ENCODE results near the gene ZNF407. TPM values are rescaled to one million over a fixed set of nuclear protein-coding genes. Genes with fewer than 3 reads are reported as not detected.
A peak's percentile ranks its signal among the peaks of the same experiment; 100 is the strongest.

ZNF407 gene
- total RNA-seq, 1 donor from 2014 or later, result 7.0 TPM

DNA sequence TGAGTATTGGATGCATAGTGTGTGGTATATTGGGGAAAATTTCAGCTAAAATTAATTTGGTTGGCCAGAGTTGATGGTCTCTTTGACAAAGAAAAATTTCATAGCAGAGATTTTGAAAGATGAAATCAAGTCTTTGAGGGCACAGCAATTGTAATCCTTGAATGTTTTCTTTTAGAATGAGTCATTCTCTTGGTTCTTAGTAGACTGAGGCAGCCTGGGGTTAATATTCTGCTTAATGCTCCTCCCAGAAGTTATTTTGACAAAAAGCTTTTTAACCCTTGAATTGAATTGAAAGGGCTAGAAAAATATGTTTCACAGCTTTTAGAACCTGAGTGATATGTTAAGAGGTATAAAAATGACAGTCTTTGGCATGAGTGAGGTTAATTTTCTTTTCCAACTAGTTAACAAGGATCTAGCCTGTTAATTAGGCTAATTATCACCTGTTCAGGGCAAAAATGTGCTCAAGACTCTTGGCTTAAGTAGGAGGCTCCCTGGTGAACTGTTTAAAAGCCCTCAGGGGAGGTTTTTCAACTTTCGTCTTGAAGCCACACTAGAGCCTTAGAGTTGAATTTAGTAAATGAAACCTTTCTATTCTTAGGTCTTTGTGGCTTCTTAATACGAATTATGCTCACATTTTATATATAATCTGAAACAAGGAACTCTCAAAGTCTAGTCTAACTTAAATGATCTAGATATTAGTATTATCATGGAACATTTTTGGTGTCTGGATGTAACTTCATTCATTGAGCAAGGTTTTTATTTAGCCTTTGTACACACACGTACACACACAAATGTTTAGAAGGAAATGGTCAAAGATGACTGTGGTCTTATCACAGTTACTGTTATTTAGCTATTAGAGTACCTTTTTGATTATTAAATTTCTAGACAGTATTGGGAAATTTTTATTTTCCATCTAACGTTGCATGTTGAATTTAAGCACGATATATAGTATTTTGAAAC is 272.5 kb downstream of the ZNF407 start:
- no peak for DNase-seq (ENCODE audit: low read depth)

GRCh38 chr18:74870950-74871349 is 273.3 kb downstream of the ZNF407 start:
- no peak for DNase-seq (ENCODE audit: low read depth)

GRCh38 chr18:74873629-74874028 is 276.0 kb downstream of the ZNF407 start:
- no peak for DNase-seq (ENCODE audit: low read depth)

DNA sequence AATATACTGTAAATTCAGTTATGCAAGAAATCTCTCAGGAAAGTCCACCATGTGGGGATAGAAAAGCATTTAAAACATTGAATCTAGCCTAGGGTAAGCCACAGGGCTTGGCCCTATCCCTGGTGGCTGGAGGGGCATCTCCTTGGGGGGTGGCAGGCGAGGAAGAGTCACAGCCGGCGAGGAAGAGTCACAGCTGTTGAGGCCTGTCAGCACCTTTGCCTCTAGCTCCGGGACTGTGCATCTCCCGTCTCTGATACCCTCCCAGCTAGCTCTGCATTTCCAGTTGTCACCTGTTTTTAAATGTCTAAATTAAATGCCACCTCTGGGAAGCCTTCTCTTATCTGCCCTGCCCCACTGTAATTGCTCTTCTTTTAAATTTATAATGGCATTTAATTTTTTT is 276.7 kb downstream of the ZNF407 start:
- no peak for DNase-seq (ENCODE audit: low read depth)

GRCh38 chr18:74876630-74877243 is 279.1 kb downstream of the ZNF407 start:
- no peak for DNase-seq (ENCODE audit: low read depth)

DNA sequence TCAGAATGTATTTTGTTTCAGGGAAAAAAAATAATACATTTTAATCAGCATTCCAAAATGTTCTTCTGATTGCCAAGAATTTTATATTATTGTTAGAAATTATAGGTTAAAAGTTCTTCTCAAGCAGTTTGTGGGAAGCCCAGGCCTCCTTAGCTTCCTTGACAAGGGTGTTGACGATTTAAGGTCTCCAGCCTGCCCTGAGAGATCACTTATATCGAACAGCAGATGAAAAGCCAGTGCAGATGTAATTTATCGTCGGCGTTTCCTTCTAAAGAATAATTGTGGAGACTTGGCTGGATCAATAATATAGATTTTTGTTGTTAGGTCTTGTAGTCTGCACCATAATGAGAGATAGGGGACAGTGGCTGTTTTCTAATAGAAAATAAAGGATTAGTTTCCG is 280.6 kb downstream of the ZNF407 start:
- DNase-seq (ENCODE audit: low read depth), result no peak

DNA sequence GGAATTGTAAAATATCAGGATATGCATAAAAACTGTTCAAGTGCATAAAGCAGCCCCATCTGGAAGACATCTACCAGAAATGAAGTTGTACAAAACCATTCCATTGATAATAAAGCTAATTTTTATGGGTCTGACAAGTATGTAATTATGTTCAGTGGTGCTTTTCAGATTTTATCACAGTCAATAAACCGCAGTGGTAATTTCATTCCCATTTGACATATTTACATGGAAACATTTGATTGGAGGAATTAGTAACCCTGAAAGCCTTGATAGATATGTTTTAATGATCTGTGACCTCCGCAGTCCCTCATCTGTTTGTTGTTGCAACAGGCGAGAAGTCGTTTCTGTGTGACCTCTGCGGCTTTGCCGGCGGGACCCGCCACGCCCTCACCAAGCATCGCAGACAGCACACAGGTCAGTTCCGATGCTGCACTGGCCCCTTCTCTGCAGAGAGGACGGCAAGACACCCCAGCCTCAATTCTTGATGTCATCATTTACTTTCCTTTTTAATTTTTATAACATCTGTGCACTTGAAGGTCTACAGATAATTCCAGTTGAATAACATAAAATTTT is 283.1 kb downstream of the ZNF407 start:
- no peak for DNase-seq (ENCODE audit: low read depth)

DNA sequence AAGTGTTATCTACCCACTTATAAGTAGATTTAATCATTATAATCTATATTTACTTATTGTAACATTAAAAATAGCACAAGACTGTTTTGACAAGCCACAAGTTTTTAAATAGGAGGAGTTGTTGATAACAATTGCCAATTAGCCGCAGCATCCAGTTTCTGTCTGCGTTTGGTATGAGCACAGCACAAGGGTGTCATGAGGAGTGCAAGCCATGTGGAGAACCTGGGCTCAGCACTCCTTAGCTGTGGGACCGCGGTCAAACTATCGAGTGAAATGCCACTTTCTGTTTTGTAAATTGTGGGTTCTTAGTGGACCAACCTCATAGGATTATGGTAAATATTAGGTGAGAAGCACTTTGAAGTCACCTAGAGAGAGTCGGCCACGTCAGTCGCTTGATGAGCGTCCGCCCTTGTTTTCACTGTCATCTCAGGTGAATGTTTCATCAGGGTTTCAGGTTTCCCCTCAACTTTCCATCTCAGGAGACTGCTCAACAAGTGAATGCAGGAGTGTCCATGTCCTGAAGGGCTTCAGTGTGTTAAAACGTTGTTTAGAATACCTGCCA is 294.5 kb downstream of the ZNF407 start:
- DNase-seq (ENCODE audit: low read depth), result no peak

DNA sequence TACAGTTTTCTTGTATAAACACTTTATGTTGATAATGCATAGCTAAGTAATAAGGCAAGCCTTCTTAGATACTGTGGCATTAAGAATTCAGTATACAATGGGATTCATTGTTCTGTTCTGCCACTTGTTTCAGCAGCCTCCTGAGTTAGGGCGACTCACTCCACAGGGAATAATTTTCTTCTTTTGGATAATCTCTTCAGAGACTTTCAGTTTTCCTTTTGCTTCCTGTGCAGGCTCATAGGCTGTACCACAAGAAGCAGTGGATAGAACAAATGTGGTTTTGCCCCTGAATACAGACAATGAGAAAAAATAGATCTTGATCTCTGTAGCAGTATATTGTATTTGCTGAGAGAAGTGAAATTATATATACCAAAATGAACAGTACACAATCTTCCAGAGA is 298.0 kb downstream of the ZNF407 start:
- DNase-seq (ENCODE audit: low read depth), result peak; percentile 42

DNA sequence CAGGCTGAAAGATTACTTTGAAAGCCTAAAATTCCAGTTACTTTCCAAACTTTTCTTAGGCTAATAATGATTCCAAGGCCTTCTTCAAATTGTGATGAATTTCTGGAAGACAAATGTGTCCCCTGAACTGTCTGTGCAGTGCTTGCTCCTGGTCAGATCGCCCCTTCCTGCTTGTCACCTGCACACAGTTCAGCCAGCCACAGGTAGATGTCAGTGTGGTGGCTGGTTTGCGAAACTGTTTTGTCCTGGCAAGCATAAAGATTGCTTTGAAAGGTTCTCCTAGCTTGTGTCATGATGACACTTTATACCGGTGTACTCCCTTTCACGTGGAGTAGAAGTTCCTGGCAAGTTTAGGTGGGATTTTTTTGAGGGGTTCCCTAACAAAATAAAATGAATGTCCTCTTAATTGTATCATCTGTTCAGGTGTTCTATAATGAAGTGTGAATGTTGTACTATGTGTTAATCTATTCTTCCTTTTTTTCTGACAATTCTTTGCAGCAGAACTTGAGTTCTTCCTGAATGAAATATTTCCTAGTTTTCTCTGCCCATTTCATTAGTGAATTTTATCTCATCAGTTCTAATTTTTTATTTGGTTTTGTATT is 298.8 kb downstream of the ZNF407 start:
- DNase-seq (ENCODE audit: low read depth), result peak; percentile 19

DNA sequence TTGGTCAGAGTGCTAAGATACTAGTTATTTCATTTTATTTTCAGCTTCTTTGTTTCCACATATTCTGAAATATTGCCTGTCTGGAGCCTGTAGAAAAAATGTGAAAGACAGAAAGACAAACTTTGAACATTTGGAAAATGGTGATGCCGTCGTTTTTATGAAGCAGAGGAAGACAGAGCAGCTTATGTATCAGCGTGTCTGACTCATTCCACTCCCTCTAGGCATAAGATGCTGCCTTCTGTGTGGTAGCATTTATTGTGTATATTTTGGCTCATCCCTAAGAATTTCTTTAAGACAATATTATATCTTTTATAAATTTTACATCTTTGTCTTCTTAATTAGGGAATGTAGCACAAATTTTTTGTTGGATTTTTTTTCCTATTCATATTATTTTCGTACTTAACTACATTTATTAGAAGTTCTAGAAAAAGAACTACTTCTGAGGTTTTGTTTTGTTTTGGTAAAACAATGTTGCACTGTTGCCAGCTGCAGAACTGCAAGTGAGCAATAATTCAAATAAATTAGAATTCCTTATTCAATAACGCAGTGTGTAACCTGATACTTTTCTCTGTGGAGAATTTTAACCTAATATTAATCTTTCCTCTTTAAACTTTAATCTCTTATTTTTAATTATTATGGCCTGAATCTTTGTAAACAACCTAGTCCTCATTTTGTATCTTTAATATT is 300.4 kb downstream of the ZNF407 start:
- no peak for DNase-seq (ENCODE audit: low read depth)

DNA sequence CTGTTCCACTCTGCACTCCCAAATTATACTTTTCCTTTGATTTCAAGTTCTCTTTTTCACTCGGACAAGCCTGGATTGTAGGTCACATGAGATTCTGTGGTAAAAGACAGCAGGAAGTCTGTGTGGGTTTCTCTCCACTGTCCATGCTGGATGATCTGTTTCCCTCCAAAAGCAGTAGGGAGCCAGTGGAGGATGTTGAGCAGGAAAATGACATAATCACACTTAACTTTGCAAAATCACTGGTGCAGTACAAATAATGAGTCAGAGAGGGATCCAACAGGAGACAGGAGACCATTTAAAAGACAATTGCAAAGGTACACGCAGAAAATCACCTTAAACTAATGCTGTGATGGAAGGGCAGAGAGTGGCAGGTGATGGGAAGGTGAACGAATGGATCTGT is 301.3 kb downstream of the ZNF407 start:
- DNase-seq (ENCODE audit: low read depth), result peak; percentile 36

- no peak for DNase-seq (ENCODE audit: low read depth)
Observed at GRCh38 chr18:74899554-74899953, 301.9 kb downstream of the ZNF407 start.

DNA sequence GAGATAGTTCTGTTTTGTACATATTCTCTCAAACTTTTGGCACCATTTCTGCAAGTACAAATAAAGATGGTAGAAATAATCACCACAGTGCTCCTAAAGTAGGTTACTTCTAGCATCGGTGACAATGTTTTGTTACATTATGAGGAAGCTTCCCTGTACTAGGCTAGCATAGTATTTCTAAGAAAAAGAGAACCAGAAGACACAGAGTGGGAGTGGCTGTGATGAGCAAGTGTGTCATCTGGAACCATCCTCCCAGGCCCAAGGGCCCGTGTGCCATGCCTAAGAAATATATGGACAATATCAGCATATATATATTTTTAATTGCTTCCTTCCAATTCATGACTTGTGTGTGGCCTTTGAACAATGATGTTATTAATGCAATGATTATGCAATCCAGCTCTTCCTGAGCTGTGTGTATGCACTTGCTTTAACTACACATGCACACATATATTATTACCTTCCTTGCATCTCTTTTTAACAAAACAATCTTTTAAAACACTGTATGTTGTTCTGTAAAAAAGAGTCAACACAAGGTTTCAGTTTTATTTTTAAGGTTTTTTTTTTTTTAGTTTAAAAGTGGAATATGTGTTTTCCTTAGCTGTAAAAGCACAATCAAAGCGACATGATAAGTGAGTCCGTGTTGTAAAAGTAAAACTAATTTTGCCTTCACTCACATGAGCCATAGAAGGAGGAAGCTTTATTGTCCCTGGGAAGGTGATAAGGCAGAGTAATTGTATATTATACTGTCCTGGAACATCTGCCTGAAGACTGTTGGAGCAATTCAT is 303.9 kb downstream of the ZNF407 start:
- no peak for DNase-seq (ENCODE audit: low read depth)

DNA sequence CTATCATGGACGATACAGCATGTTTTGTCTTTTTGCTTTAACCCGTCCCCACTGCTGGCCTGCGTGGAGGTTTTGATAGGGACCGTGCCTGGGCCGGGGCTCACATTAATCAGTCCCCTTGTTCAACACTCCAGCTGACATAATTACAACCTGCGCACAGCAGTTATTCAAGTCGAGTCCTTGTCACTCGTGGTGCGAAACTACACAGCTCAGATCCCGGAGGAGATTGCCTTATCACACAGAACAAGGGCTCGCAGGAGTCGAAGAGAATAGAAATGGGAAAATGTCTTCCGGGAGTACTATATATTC is 304.4 kb downstream of the ZNF407 start:
- no peak for DNase-seq (ENCODE audit: low read depth)

DNA sequence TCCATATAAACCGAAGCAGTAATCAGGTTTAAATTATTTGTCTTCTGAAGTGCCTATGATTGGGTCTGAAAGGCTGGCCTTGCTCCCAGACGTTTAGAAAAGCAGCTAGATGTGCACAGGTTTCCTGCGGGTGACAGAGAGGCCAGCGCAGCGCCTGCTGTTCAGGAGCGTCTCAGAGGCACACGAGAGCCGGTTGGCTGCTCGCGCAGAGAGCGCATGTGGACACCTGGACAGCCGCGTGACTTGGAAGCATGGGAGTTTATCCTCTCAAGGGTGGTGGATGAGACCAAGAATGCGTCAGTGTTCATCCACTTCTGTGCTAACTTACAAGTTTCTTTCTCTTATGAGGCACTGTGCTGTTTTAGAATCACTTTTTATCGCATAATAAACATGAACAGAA is 307.6 kb downstream of the ZNF407 start:
- no peak for DNase-seq (ENCODE audit: low read depth)

GRCh38 chr18:74906184-74906583 is 308.5 kb downstream of the ZNF407 start:
- no peak for DNase-seq (ENCODE audit: low read depth)

DNA sequence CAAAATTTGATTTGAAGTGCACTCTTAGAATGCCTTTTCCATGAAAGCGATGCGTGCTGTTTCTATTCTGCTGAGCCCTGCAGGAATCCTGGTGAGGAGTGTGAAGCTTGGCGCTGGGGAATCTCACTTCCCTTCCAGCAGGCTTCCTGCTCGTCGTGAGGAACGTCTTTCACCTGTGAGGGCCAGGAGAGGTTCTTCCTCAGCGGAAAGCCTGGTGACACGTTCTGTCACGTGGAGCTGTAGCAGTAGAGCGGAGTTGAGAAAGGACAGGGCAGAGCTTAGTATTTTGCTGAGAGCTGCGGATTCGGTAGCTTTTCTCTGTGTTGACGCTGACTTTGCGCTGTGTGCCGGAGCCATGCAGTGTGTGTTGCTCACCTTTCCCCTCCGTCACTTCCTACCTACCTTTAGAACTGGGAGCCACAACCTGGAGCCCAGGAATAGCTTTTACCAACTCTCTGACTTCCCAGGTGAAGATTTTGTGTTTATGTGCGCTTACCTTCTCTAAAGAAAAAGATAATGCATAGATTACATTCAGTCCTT is 316.5 kb downstream of the ZNF407 start:
- no peak for DNase-seq (ENCODE audit: low read depth)

DNA sequence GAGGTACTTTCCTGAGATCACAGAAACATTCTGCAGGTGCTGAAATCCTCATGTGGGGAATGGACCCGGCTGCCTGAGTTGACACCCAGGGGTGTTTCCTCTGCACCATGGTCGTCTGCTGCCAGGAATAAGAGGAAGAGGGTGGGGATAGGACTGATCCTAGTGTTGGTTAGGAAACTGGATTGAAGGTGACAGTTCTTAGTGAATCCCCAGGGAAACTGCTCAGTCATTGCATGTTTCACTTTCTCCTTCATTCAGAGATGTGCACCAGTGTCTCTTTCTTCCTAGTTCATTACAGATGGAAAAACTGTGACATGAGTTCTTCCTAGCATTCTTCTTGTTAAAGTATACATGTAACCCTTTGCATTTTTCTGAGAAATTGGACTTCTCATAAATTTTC is 317.0 kb downstream of the ZNF407 start:
- no peak for DNase-seq (ENCODE audit: low read depth)

DNA sequence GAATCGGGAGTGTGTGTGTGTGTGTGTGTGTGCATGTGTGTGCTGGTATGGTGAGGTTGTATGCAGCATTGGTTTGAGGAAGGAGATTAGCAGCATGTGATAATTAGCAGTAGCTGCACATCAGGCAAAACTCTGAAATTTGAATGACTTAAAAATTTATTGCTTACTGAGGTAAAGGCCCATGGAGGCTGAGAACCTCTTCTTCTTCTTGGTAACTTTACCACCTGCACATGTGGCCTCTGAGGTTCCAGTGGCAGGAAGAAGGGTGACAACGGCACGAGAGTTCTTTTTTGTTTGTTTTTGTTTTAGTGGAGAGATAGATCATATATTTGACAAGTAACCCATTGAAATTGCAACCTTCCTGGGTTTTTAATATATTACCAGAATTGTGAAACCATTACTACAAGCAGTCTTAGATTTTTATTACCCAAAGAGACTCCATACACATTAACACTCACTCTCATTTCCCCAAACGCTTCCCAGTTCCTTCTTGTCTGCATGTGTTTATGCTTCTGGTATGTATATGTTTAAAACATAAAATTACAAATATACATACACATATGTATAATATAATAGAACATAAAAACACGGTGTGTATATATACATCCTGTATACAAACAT is 319.2 kb downstream of the ZNF407 start:
- no peak for DNase-seq (ENCODE audit: low read depth)

All from myocyte (in vitro differentiated cells).